GM11168 (cell line): ENCODE measurements around the gene HPCAL1.

Experiments used
- in situ Hi-C: fragments of 300-500 bp; cut with MboI; formaldehyde crosslinking; loops from one replicate; pipeline ENCODE4 v1.12.0; 2022; ENCODE audit warnings: low sequenced_read_pairs; ENCODE audit not compliant: unreplicated experiment

HPCAL1 gene

GRCh38 chr2:10300328-10300920 lies 2.3 kb upstream of the HPCAL1 start:
- in situ Hi-C loops = no loop called here

- in situ Hi-C loops = no loop called here
Observed at GRCh38 chr2:10300997-10301940, 1.4 kb upstream of the HPCAL1 start.

GRCh38 chr2:10301941-10302478 lies 694 bp upstream of the HPCAL1 start:
- in situ Hi-C loops = no loop called here

DNA sequence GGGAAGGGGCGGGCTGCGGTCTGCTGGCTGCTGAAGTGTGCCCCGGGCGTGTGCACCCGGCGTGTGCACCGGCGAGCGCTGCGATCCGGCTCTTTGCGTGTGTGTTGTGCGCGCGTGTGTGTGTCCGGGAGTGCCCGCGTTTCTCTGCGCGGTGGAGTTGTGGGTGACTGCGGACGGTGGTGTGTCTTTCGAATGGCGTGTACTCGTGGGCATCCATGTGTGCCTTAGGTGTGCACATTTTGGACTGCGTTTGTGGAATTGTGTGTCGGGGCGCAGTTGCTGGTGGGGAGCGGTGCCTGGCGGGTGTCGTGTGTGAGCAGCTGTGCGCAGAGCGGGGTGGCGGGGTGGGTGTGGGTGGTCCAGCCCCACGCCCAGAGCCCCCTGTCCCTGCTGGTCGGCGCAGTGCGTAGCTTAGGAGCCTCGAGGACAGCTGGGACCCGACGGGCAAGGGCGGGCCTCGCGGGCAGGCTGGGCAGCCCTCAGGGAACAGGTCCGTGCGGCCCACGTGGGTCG lies 533 bp downstream of the HPCAL1 start:
- in situ Hi-C loops = no loop called here

GRCh38 chr2:10303694-10304378 lies 1.1 kb downstream of the HPCAL1 start:
- in situ Hi-C loops = no loop called here

- in situ Hi-C loops = no loop called here
Observed at GRCh38 chr2:10304458-10305253, 2.0 kb downstream of the HPCAL1 start.

- in situ Hi-C loops = no loop called here
Observed at GRCh38 chr2:10305254-10305635, 2.5 kb downstream of the HPCAL1 start.

DNA sequence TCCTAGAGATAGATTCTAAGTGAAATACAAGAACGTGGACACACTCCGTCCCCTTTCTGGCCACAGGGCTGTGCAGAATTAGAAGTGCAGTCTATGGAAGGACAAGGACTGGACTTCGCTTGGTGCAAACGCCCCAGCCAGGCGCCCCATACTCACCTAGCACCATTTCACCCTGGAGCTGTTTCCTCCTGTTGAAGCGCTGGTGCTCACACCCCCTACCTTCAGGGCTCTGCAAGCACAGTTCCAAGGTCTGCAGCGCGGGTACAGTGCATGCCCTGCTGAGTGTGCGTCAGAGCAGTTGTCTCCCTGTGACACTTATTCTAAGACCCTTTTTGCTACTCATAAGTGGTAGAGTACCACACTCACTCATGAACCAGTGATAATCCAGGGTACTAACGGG lies 3.0 kb downstream of the HPCAL1 start:
- in situ Hi-C loops = no loop called here

- in situ Hi-C loops = no loop called here
Observed at GRCh38 chr2:10306901-10307463, 4.3 kb downstream of the HPCAL1 start.

GRCh38 chr2:10307561-10308156 lies 5.0 kb downstream of the HPCAL1 start:
- in situ Hi-C loops = no loop called here

DNA sequence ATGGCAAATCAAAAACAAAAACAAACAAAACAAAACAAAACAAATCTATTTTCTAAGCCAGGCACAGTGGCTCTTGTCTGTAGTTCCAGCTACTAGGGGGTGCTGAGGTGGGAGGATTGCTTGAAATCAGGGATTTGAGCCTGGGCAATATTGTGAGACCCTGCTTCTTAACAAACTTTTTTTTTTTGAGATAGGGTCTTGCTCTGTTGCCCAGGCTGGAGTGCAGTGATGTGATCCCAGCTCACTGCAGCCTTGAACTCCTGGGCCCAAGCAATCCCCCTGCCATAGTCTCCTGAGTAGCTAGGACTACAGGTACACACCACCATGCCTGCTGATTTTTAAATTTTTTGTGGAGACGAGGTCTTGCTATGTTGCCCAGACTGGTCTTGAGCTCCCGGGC lies 6.2 kb downstream of the HPCAL1 start:
- in situ Hi-C loops = no loop called here

DNA sequence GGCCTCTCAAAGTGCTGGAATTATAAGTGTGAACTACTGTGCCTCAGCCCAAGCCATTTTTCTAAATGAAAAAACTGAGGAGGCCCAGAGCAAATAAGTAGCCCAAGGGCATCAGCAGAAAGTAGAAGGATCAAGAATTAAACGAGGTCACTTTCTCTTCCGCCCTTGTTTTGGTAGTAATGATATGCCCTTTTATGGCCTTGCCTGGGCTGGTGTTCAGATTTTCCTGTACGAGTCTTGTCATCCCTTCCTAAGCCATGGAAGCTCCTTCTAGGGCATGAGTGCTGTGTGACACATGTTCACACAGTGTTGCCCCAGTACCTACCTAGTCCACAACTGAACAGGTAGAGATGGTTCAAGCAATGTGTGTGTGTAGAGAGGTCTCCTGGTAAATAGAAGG lies 6.6 kb downstream of the HPCAL1 start:
- in situ Hi-C loops = no loop called here

- in situ Hi-C loops = no loop called here
Observed at GRCh38 chr2:10310309-10310888, 7.7 kb downstream of the HPCAL1 start.

DNA sequence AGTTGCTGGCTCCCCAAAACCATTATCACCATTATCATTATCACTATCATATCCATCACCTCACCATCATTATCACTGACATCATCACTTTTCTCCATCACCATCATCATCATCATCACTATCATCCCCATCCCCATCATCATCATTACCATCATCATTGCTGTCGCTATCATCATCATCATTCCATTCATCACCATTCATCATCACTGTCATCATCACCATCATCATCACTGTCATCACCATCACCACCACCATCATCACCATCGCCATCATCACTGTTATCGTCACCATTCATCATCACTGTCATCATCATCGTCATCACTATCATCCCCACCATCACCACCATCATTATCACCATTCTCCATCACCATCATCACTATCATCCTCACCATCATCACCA lies 9.0 kb downstream of the HPCAL1 start:
- in situ Hi-C loops = no loop called here

GRCh38 chr2:10312437-10312957 lies 9.8 kb downstream of the HPCAL1 start:
- in situ Hi-C loops = no loop called here

DNA sequence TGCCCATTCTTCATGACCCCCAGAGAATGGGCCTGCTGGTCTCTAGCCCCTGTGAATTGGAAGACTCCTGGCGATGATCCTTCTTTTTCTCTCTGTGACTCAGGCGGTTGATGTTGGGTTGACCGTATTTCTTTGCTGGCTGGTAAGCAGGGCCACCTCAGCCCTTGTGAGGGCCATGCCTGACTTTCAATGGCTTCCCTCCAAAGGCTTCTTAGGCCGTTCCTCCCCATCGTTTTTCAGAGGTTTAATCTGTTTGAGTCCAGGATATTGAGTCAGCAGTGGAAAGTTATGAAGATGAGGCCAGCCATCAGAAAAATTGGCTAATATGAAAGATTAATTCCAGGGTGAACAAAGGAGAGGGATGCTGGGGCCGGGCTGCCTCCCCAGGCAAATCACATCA lies 13.6 kb downstream of the HPCAL1 start:
- in situ Hi-C loops = no loop called here

- in situ Hi-C loops = no loop called here
Observed at GRCh38 chr2:10316860-10317259, 14.2 kb downstream of the HPCAL1 start.

GRCh38 chr2:10317646-10318045 lies 14.9 kb downstream of the HPCAL1 start:
- in situ Hi-C loops = no loop called here

GRCh38 chr2:10318345-10318744 lies 15.6 kb downstream of the HPCAL1 start:
- in situ Hi-C loops = no loop called here
